ENCODE results near the gene GP1BA. TPM values are rescaled to one million over a fixed set of nuclear protein-coding genes. Genes with fewer than 3 reads are reported as not detected.
A peak's percentile ranks its signal among the peaks of the same experiment; 100 is the strongest.

The GP1BA gene
- total RNA-seq, 3 donors from 2014 or later (not counting 1 experiment from before 2014, with no cell fraction given), result 0.25 to 4.3 (median 2.2) TPM

GRCh38 chr17:4891411-4892410, 40.4 kb upstream of the GP1BA start:
- no peaks in the 10 kb centered on the region for H3K27me3 ChIP-seq (ENCODE audit: control insufficient read depth, insufficient read depth, low read length)
- Mint-ChIP-seq H3K4me3 (no peak overlapping the region), H3K9me3 (no peaks in the 10 kb centered on the region), H3K36me3 (no peaks in the 10 kb centered on the region), H3K27me3 (ENCODE audit: low read depth in 2 of 2) (no peaks in the 10 kb centered on the region), H3K27ac (no peak overlapping the region), H3K4me1 (peaks cover 0 to 5% of the 10 kb centered on the region in 2 donors)
- no peaks in the 10 kb centered on the region for H3K9me3 ChIP-seq (ENCODE audit: control insufficient read depth, insufficient read depth, low read length)
- no peaks in the 10 kb centered on the region for H3K4me1 ChIP-seq (ENCODE audit: control insufficient read depth, insufficient read depth, low read length)
- TF ChIP-seq CTCF (IDR thresholded peaks at IDR 0.05), result no peak
- ATAC-seq (no peak), DNase-seq (no peak)
- peaks cover 73% of the 10 kb centered on the region for H3K36me3 ChIP-seq (ENCODE audit: control insufficient read depth, insufficient read depth, low read length)
- WGBS (ENCODE audit: insufficient coverage), result 94% methylated on average over 42 of the region's 42 CpGs
- intact Hi-C loops (cut with micrococcal nuclease), result no loop called here
- H3K27ac ChIP-seq (ENCODE audit: low read length), result no peak overlapping the region
- H3K4me3 ChIP-seq (ENCODE audit: low read length), result no peak overlapping the region

- H3K4me1 ChIP-seq (ENCODE audit: control insufficient read depth, insufficient read depth, low read length), result no peaks in the 10 kb centered on the region
- H3K9me3 ChIP-seq (ENCODE audit: control insufficient read depth, insufficient read depth, low read length), result no peaks in the 10 kb centered on the region
- H3K27ac ChIP-seq (ENCODE audit: low read length), result no peak overlapping the region
- whole genome bisulfite sequencing (ENCODE audit: insufficient coverage), result 94% methylated on average over 21 of the region's 23 CpGs
- intact Hi-C loops (cut with micrococcal nuclease), result no loop called here
- no peak overlapping the region for H3K4me3 ChIP-seq (ENCODE audit: low read length)
- no peak for DNase-seq
- Mint-ChIP-seq H3K36me3 (no peaks in the 10 kb centered on the region), H3K9me3 (no peaks in the 10 kb centered on the region), H3K4me3 (no peak overlapping the region), H3K27ac (peak overlapping the region in 1 of 2 donors; percentile 73), H3K4me1 (peaks cover 0 to 5% of the 10 kb centered on the region in 2 donors), H3K27me3 (ENCODE audit: low read depth in 2 of 2) (no peaks in the 10 kb centered on the region)
- H3K36me3 ChIP-seq (ENCODE audit: control insufficient read depth, insufficient read depth, low read length), result peaks cover 69% of the 10 kb centered on the region
- TF ChIP-seq CTCF (IDR thresholded peaks at IDR 0.05), result no peak
- H3K27me3 ChIP-seq (ENCODE audit: control insufficient read depth, insufficient read depth, low read length), result no peaks in the 10 kb centered on the region
- ATAC-seq, result no peak
Measured at GRCh38 chr17:4892499-4893221, 39.4 kb upstream of the GP1BA start.

- H3K9me3 Mint-ChIP-seq, result no peaks in the 10 kb centered on the region
- Histone ChIP-seq H3K36me3 (ENCODE audit: control insufficient read depth, insufficient read depth, low read length) (peaks cover 68% of the 10 kb centered on the region), H3K27me3 (ENCODE audit: control insufficient read depth, insufficient read depth, low read length) (no peaks in the 10 kb centered on the region), H3K9me3 (ENCODE audit: control insufficient read depth, insufficient read depth, low read length) (no peaks in the 10 kb centered on the region), H3K4me3 (ENCODE audit: low read length) (no peak overlapping the region), H3K27ac (ENCODE audit: low read length) (no peak overlapping the region), H3K4me1 (ENCODE audit: control insufficient read depth, insufficient read depth, low read length) (peaks cover 2% of the 10 kb centered on the region)
- ATAC-seq (no peak), DNase-seq (no peak)
- 95% methylated on average over 17 of the region's 18 CpGs for WGBS (ENCODE audit: insufficient coverage)
- no peak overlapping the region for H3K4me3 Mint-ChIP-seq
- no peaks in the 10 kb centered on the region for H3K27me3 Mint-ChIP-seq (ENCODE audit: low read depth in 2 of 2)
- H3K4me1 Mint-ChIP-seq, result peaks cover 0 to 7% of the 10 kb centered on the region in 2 donors
- intact Hi-C loops (cut with micrococcal nuclease), result no loop called here
- no peaks in the 10 kb centered on the region for H3K36me3 Mint-ChIP-seq
- TF ChIP-seq CTCF (IDR thresholded peaks at IDR 0.05), result no peak
- peak overlapping the region in 1 of 2 donors; percentile 73 for H3K27ac Mint-ChIP-seq
Measured at GRCh38 chr17:4893272-4893671, 38.8 kb upstream of the GP1BA start.

Measured in natural killer cell (primary cell).